A673 (cell line): Measurements from ENCODE around the gene STX5. TPM values are rescaled to one million over a fixed set of nuclear protein-coding genes. Genes with fewer than 3 reads are reported as not detected.
A peak's percentile ranks its signal among the peaks of the same experiment; 100 is the strongest.

Experiments
- BruUV-seq: library from RNA; stranded (reverse); fragments of 400-500 nt; replicated peaks from 2 replicates; lab custom pipeline; 2021; lab: Mats Ljungman, UMichigan
- CTCF ChIA-PET: fragments of 300-600 bp; sonication (Branson Sonifier 250); formaldehyde crosslinking; loops from one replicate; lab custom pipeline; 2022; ENCODE audit warnings: antibody characterized with exemption; lab: Charles Lee
- POLR2A ChIA-PET: fragments of 300-600 bp; sonication (Branson Sonifier 250); formaldehyde crosslinking; loops from one replicate; lab custom pipeline; 2022; ENCODE audit warnings: antibody characterized with exemption; ENCODE audit not compliant: low non-redundant PET; lab: Charles Lee
- DNase-seq: peaks from one replicate; pipeline ENCODE4 v3.0.0-alpha.2; 2015; ENCODE audit warnings: low spot score
- H3K27ac ChIP-seq: fragments of 200-600 bp; sonication (generic); 2 replicates; pipeline ENCODE4 v1.5.1; 2016; ENCODE audit warnings: mixed run types, low read depth, mild to moderate bottlenecking, mixed read lengths, antibody characterized with exemption, low read length; ENCODE audit not compliant: poor library complexity, severe bottlenecking
- H3K27me3 ChIP-seq: fragments of 200-600 bp; sonication (generic); replicated peaks from 2 replicates; pipeline ENCODE4 v1.6.1; 2017; ENCODE audit warnings: mixed run types, low read depth, mild to moderate bottlenecking, mixed read lengths, antibody characterized with exemption, low read length; ENCODE audit not compliant: insufficient read depth, poor library complexity
- H3K36me3 ChIP-seq: fragments of 200-600 bp; sonication (generic); 2 replicates; pipeline ENCODE4 v1.6.1; 2016; ENCODE audit warnings: mixed run types, mild to moderate bottlenecking, mixed read lengths, antibody characterized with exemption, low read length; ENCODE audit not compliant: insufficient read depth, poor library complexity, severe bottlenecking
- H3K4me1 ChIP-seq: fragments of 200-600 bp; sonication (generic); 2 replicates; pipeline ENCODE4 v1.6.1; 2017; ENCODE audit warnings: mixed run types, mild to moderate bottlenecking, mixed read lengths, antibody characterized with exemption, low read length; ENCODE audit not compliant: insufficient read depth, poor library complexity, severe bottlenecking
- H3K4me3 ChIP-seq: fragments of 200-600 bp; sonication (generic); 2 replicates; pipeline ENCODE4 v1.5.1; 2016; ENCODE audit warnings: low read depth, mixed run types, mild to moderate bottlenecking, mixed read lengths, low read length; ENCODE audit not compliant: poor library complexity, severe bottlenecking
- H3K9me3 ChIP-seq: fragments of 200-600 bp; sonication (generic); 2 replicates; pipeline ENCODE4 v1.6.1; 2016; ENCODE audit warnings: mixed run types, low read depth, mild to moderate bottlenecking, mixed read lengths, antibody characterized with exemption, low read length; ENCODE audit not compliant: poor library complexity, severe bottlenecking
- EZH2 ChIP-seq: fragments of 200-600 bp; sonication (generic); IDR thresholded peaks from 2 replicates; pipeline ENCODE4 v1.6.1; 2017; ENCODE audit warnings: borderline replicate concordance, low read depth, mild to moderate bottlenecking, mixed read lengths, antibody characterized with exemption, low read length; ENCODE audit not compliant: poor library complexity, severe bottlenecking
- intact Hi-C: fragments of 100-400 bp; cut with micrococcal nuclease; formaldehyde crosslinking; loops from one replicate; pipeline ENCODE4 v1.10.0; 2022; ENCODE audit not compliant: unreplicated experiment
- total RNA-seq: library from RNA; stranded (reverse); gene quantifications from 2 replicates; pipeline ENCODE4 v1.2.3, GENCODE V29; 2021
- TF ChIP-seq, protein P1 (sequence below): fragments of 300-800, 200-600 bp; sonication (generic); conservative IDR thresholded peaks from 2 replicates; pipeline ENCODE4 v1.5.1; 2017; ENCODE audit warnings: low read depth, mild to moderate bottlenecking, antibody characterized with exemption, low read length, moderate library complexity, mixed read lengths

Gene STX5
- total RNA-seq, 1 experiment from 2014 or later = 29.2 TPM

DNA sequence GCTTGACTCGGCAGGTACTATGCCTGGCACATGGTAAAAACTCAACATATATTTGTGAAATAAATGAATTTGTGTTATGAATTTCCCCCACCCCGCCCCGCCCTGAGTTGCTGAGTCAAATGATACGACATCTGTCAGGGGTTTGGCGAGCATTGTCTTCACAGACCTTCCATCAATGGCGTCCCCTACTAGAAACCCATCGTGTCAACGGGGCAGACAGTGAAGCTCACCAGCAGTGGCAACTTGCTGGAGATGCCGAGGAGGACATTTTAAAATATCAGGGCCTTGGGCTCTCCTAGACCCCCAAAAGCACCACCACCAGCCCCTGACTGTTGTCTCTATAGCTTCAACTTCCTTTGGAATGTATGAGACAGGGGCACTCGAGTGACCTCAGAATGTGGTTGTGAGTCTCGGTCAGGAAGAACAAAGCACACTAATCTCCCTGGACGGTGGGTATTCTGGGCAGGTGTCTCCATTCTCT lies 25.9 kb downstream of the STX5 start:
- Histone ChIP-seq H3K4me1 (peaks cover 19% of the 10 kb centered on the region), H3K27me3 (no peaks in the 10 kb centered on the region), H3K9me3 (no peaks in the 10 kb centered on the region), H3K4me3 (peak overlapping the region; percentile 82), H3K36me3 (peaks cover 28% of the 10 kb centered on the region), H3K27ac (peak overlapping the region; percentile 87)
- ChIA-PET CTCF (interaction anchor here (0.7 kb wide), 1 partner anchor 24 kb away, joined by 3 read pairs; no protein-coding TSS in a partner anchor), POLR2A (interaction anchor here (1.1 to 1.2 kb wide), 2 partner anchors 34 to 35 kb away, joined by 3 to 4 read pairs; no protein-coding TSS in a partner anchor)
- intact Hi-C loops = no loop called here
- BruUV-seq = no TSS peak
- TF ChIP-seq EZH2 = no peak
- TF ChIP-seq, protein P1, sequence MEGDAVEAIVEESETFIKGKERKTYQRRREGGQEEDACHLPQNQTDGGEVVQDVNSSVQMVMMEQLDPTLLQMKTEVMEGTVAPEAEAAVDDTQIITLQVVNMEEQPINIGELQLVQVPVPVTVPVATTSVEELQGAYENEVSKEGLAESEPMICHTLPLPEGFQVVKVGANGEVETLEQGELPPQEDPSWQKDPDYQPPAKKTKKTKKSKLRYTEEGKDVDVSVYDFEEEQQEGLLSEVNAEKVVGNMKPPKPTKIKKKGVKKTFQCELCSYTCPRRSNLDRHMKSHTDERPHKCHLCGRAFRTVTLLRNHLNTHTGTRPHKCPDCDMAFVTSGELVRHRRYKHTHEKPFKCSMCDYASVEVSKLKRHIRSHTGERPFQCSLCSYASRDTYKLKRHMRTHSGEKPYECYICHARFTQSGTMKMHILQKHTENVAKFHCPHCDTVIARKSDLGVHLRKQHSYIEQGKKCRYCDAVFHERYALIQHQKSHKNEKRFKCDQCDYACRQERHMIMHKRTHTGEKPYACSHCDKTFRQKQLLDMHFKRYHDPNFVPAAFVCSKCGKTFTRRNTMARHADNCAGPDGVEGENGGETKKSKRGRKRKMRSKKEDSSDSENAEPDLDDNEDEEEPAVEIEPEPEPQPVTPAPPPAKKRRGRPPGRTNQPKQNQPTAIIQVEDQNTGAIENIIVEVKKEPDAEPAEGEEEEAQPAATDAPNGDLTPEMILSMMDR = no peak
- no peak for DNase-seq

DNA sequence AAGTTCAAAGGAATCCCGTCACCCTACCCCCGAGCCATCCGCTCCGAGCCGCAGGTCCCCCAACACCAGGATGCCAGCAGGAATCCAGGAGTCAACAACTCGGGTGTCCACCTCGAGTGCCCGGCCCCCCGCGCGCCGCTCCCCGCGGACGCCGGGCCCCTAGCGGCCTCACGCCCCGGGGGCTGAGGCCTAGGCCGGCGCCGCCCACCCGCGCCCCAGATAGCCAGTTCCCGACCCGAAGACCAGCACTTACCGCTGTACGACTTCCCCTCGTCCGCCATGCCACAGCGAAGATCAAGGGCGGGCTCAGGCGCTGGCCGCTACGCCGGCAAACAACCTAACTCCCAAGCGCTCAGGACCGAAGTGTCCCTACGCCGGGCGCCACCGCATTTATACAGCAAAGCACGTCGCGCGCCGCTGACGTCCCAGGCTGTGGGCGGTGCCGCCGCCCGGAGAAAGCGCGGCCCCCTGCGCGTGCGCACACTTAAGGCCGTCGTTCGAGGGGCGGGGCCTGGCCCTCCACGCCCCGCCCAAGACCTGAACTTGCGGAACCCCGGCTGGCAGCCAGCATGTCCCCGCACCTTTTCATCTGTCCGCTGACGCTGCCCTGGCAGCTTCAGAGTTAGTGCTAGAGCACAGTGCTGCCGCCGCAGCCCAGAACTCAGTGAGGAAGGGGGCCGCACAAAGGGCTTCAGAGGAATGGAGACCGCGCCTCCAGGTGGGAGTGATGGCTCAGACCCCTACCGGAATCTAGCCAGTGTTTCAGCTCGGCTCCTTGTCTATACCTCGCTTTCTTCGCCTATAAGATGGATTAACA lies 26.6 kb downstream of the STX5 start, which contains the start of gene NXF1:
Gene NXF1, minus strand, starts transcription at position 365 of the 817 bp plus-strand sequence. Its CDS starts 84 bp downstream, at position 281.
- ChIA-PET POLR2A (interaction anchor here (0.5 kb wide), 1 partner anchor 308 kb away, joined by 4 read pairs; no protein-coding TSS in a partner anchor), CTCF (no interaction called here)
- DNase-seq = peak; percentile 96
- H3K36me3 ChIP-seq = peaks cover 35% of the 10 kb centered on the region
- no peak for TF ChIP-seq EZH2
- TF ChIP-seq, protein P1 = peak; percentile 12; the same call in 1 of the 2 replicates
- peak within 1 kb of the TSS; percentile 82 for H3K4me3 ChIP-seq
- H3K9me3 ChIP-seq = no peaks in the 10 kb centered on the region
- H3K27me3 ChIP-seq = no peaks in the 10 kb centered on the region
- peaks cover 19% of the 10 kb centered on the region for H3K4me1 ChIP-seq
- no TSS peak for BruUV-seq
- intact Hi-C loops = no loop called here
- H3K27ac ChIP-seq = peak within 1 kb of the TSS; percentile 87

DNA sequence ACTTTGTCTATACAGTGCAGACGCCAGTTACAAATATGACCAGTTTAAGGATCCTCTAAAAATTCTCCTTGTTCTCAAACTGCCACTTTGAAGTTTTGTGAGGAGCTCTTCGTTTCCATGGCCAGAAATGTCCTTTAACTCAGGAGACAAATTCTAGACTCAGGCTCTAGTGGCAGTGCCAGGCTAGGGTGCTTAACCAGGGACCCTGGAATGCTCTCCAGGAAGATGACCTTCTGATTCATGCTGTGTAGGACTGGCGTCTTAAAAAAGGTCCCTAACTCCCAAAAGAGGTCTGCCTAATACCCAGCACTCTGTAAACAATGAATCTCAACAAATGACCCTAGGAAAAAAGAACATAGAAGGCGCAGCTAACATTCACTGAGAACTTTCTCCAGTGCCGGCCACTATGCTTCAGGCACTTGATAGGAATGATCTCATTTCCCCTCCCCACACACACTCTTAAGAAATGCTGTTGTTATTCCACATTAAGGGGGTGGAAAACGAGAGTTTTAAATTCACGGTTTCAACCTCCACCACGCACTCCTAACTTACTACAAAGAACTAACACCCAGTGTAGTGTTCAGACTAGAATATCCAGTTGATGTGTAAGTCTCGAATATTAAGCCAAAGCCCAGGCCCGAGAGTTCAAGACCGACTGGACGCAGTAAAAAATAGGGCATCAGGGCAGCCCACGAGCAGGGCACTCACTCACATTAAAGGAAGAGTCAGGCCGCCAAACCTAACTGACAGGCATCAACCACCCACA lies 27.4 kb downstream of the STX5 start:
- intact Hi-C loops = no loop called here
- H3K4me3 ChIP-seq = peak overlapping the region; percentile 82
- no peak for TF ChIP-seq EZH2
- TF ChIP-seq, protein P1 = no peak
- no peaks in the 10 kb centered on the region for H3K27me3 ChIP-seq
- H3K9me3 ChIP-seq = no peaks in the 10 kb centered on the region
- H3K4me1 ChIP-seq = peaks cover 19% of the 10 kb centered on the region
- BruUV-seq = TSS peak; percentile 73
- DNase-seq = no peak
- ChIA-PET POLR2A (no interaction called here), CTCF (no interaction called here)
- peak overlapping the region; percentile 87 for H3K27ac ChIP-seq
- peaks cover 43% of the 10 kb centered on the region for H3K36me3 ChIP-seq
